NB4 (cell line): ENCODE data around the gene C1orf21.
A peak's percentile ranks its signal among the peaks of the same experiment; 100 is the strongest.

Experiments used
- DNase-seq: peaks from one replicate; pipeline ENCODE4 v3.0.0; 2010; ENCODE audit warnings: low read depth
- H3K4me3 ChIP-seq: one replicate; pipeline ENCODE4 v1.5.1; 2011; ENCODE audit warnings: mild to moderate bottlenecking, low read depth, low read length, moderate library complexity
- MYC ChIP-seq: IDR thresholded peaks from 2 replicates; pipeline ENCODE4 v1.6.1; 2011; ENCODE audit warnings: low read depth, low read length
- POLR2A ChIP-seq: IDR thresholded peaks from 2 replicates; pipeline ENCODE4 v1.6.1; 2011; ENCODE audit warnings: mild to moderate bottlenecking; ENCODE audit not compliant: insufficient read length; ENCODE audit errors: extremely low read depth
- TF ChIP-seq, protein P1 (sequence below): IDR thresholded peaks from one replicate; pipeline ENCODE4 v1.5.1; 2012; ENCODE audit warnings: low read depth, low read length
- TF ChIP-seq, protein P2 (sequence below): IDR thresholded peaks from 2 replicates; pipeline ENCODE4 v1.6.1; 2011; ENCODE audit warnings: low read depth, low read length

C1orf21 gene

DNA sequence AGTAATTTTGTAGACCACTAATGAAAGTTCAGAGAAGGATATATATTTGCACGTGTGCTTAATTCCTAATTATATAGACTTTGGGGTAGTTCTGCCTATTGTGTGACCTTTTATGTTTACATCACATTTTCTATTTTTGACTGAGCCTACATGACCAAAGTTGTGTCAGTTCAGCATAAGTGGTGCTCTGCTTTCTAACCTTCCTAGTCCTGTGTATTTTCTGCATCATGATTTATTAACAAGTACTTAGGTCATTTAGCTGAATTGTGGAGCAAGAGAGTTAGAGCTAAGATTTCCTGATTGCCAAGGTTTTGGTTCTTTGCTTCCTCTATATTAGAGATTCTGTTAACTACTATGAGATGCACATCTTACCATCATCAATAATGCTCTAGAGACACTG lies 176.0 kb downstream of the C1orf21 start:
- TF ChIP-seq MYC = no peak
- TF ChIP-seq, protein P1, sequence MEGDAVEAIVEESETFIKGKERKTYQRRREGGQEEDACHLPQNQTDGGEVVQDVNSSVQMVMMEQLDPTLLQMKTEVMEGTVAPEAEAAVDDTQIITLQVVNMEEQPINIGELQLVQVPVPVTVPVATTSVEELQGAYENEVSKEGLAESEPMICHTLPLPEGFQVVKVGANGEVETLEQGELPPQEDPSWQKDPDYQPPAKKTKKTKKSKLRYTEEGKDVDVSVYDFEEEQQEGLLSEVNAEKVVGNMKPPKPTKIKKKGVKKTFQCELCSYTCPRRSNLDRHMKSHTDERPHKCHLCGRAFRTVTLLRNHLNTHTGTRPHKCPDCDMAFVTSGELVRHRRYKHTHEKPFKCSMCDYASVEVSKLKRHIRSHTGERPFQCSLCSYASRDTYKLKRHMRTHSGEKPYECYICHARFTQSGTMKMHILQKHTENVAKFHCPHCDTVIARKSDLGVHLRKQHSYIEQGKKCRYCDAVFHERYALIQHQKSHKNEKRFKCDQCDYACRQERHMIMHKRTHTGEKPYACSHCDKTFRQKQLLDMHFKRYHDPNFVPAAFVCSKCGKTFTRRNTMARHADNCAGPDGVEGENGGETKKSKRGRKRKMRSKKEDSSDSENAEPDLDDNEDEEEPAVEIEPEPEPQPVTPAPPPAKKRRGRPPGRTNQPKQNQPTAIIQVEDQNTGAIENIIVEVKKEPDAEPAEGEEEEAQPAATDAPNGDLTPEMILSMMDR = no peak
- TF ChIP-seq POLR2A = no peak
- TF ChIP-seq, protein P2, sequence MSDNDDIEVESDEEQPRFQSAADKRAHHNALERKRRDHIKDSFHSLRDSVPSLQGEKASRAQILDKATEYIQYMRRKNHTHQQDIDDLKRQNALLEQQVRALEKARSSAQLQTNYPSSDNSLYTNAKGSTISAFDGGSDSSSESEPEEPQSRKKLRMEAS = no peak
- no peak for DNase-seq
- H3K4me3 ChIP-seq = no peak overlapping the region

GRCh38 chr1:184563308-184563707 lies 176.5 kb downstream of the C1orf21 start:
- DNase-seq = peak; percentile 37
- no peak for TF ChIP-seq POLR2A
- TF ChIP-seq, protein P1 = peak; percentile 27
- no peak overlapping the region for H3K4me3 ChIP-seq

DNA sequence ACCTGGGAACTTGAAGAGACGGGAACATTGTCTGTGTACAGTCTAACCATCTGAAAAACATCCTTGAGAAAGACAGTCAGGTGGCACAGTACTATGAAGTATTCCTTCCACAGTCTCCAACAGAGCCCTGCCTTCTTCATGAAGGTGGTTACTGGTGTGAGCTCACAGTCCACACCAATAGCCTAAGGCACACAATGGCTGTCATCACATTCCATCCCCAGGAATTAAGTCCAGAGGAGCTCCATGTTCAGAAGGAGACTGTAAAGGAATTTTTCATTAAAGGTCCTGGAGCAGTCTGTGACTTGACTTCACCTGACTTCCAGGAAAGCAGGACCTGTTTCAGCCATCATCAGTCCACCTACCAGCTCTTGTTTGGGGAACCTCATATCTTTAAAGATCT lies 180.2 kb downstream of the C1orf21 start:
- DNase-seq = no peak
- H3K4me3 ChIP-seq = no peak overlapping the region
- TF ChIP-seq MYC (no peak), POLR2A (no peak)
- TF ChIP-seq, protein P1 = no peak
- TF ChIP-seq, protein P2 = no peak

DNA sequence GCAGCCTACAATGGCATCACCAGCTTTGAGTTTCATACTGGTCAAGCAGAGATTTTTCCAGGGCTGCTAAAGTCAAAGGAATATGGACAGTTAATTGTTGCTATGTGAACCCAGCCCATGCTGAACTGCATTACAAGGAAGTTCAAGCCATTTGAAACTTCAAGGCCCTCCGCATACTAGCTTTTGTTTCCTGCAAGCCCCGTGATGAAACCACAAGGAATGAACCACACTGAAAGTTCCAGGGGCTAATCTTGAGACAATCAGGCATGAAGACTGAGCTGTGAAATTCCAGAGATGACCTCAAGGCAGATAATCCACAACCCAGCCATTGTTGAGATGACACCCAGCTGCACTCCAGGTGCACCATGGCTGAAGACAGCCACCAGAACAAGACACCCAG lies 180.8 kb downstream of the C1orf21 start:
- no peak overlapping the region for H3K4me3 ChIP-seq
- TF ChIP-seq, protein P2 = no peak
- TF ChIP-seq, protein P1 = no peak
- TF ChIP-seq POLR2A (no peak), MYC (no peak)
- no peak for DNase-seq

DNA sequence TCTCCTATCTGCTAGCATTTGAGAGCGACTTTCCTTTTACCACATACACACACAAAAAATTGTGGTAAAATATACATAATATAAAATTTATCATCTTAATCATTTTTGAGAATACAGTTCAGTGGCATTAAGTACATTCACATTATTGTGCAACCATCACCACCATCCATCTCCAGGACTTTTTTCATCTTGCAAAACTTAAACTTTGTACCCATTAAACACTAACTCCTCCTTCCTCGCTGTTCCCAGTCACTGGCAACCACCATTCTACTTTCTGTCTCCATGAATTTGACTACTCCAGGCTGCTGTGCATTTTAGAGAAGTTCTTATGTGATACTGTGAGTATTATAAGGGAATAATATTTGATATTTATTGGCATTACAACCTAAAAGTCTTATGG lies 181.3 kb downstream of the C1orf21 start:
- DNase-seq = no peak
- H3K4me3 ChIP-seq = no peak overlapping the region
- TF ChIP-seq POLR2A = no peak
- TF ChIP-seq, protein P1 = no peak
- TF ChIP-seq MYC = no peak
- TF ChIP-seq, protein P2 = no peak

DNA sequence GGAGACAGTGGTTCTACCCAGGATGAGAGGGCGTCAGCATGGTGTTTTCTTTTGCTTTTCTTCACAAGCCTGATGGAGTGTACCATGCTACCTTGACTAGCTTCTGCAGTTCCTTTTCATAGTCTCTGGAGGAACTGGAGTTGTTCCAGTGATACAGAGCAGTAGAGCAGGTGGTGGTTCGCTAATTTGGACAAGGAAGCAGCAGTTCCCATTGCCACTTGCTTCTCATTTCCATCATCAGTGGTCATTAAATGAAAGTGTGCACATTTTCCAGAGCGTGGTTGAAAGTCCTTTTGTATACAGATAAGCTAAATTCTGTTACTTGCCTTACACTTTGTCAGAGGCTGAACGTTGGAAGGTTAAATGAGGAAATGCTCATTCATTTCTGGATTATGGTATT lies 182.3 kb downstream of the C1orf21 start:
- no peak for DNase-seq
- no peak overlapping the region for H3K4me3 ChIP-seq
- no peak for TF ChIP-seq POLR2A
- TF ChIP-seq, protein P2 = no peak
- TF ChIP-seq, protein P1 = no peak
- no peak for TF ChIP-seq MYC
